ENCODE results near the gene EVX1.

DNA sequence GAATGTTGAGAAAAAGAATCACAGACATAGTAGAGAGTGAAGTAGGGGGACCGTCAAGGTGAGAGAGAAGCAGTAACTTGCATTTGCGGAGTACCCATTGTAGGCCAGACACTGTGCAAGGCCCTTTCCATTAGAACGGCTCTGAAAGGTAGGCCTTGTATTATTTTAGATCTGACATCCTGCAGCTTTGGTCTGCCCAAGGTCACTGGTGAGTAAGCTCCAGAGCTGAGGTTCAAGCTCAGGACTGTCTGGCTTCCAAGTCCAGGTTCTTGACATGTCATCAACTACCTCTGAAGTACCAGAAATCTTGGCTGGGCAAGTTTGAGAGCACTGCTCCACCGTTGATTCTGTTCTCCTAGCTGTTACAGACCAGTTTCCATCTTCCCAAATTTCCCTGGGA, 13.2 kb upstream of the EVX1 start:
- TF ChIP-seq, protein P1, sequence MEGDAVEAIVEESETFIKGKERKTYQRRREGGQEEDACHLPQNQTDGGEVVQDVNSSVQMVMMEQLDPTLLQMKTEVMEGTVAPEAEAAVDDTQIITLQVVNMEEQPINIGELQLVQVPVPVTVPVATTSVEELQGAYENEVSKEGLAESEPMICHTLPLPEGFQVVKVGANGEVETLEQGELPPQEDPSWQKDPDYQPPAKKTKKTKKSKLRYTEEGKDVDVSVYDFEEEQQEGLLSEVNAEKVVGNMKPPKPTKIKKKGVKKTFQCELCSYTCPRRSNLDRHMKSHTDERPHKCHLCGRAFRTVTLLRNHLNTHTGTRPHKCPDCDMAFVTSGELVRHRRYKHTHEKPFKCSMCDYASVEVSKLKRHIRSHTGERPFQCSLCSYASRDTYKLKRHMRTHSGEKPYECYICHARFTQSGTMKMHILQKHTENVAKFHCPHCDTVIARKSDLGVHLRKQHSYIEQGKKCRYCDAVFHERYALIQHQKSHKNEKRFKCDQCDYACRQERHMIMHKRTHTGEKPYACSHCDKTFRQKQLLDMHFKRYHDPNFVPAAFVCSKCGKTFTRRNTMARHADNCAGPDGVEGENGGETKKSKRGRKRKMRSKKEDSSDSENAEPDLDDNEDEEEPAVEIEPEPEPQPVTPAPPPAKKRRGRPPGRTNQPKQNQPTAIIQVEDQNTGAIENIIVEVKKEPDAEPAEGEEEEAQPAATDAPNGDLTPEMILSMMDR (IDR thresholded peaks at IDR 0.05) = no peak
- no peak for TF ChIP-seq POLR2AphosphoS5 (IDR thresholded peaks at IDR 0.05)
- no peak for TF ChIP-seq EP300 (IDR thresholded peaks at IDR 0.05; ENCODE audit: low read depth)

Measured in transverse colon (tissue), 4 donors.